ENCODE results near the gene ITGAD.
A peak's percentile ranks its signal among the peaks of the same experiment; 100 is the strongest.

The ITGAD gene

DNA sequence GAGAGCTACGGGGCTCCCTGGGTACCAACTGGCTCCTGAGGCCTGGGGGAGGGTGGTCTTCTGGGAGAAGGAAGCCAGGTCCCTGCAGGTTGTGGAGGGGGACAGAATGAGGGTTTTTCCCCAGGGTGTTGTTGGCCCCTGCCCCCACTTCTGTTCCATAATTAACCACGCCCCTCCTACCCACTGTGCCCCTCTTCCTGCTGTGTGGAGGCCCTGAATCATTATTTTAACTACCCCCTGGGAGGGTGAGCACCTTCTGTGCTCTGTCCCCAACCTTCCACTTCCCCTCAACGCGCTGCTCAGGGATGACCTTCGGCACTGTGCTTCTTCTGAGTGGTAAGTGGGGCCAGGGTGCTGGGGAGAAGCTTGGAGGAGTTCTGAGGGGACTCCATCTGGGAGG lies at the start of gene ITGAD:
TSS of gene ITGAD (plus strand) at position 280 of the 400 bp plus-strand sequence. CDS start at position 306, 26 bp downstream.
- DNase-seq = no peak
- in situ Hi-C loops (cut with HindIII; ENCODE audit: low pct_ligation_motif_present, low pct_unique_long_range_greater_than_20kb, low sequenced_read_pairs) = no loop called here

DNA sequence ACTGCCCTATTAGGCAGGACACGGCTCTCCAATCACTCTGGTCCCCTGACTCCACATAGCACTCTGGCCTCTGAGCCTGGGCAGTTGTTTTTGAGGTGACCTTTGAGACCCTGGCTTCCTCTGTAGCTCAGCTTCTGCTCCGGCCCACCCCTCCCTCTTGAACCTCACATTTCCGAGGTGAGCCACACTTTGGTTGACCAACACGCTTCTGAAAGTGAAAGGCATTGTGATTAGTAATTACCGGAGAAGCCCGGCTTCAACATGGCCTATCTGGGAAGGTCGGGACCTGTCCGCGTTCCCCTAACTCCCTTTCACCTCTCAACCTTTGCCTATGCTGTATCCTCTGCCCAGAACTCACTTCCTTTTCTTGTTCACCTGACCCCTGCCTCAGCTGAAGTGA lies 48.4 kb upstream of the ITGAD start:
- in situ Hi-C loops (cut with HindIII; ENCODE audit: low pct_ligation_motif_present, low pct_unique_long_range_greater_than_20kb, low sequenced_read_pairs) = no loop called here

DNA sequence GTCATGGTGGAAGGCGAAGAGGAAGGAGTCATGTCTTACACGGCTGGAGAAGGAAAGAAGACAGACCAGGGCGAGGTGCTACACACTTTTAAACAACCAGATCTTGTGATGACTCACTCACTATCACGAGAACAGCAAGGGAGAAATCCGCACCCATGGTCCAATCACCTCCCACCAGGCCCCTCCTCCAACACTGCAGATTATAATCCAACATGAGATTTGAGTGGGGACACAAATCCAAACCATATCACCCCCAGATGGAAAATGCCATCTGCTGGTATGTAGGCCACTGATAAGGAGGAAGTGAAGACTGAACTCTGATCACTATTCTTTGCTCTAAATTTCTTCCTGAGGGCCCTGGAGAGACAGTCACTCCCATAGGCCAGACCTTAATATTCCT lies 45.7 kb upstream of the ITGAD start:
- no peak for DNase-seq
- in situ Hi-C loops (cut with HindIII; ENCODE audit: low pct_ligation_motif_present, low pct_unique_long_range_greater_than_20kb, low sequenced_read_pairs) = no loop called here

More for the DNA sequence above, 48.4 kb upstream of the ITGAD start:
- no peak for DNase-seq

DNA sequence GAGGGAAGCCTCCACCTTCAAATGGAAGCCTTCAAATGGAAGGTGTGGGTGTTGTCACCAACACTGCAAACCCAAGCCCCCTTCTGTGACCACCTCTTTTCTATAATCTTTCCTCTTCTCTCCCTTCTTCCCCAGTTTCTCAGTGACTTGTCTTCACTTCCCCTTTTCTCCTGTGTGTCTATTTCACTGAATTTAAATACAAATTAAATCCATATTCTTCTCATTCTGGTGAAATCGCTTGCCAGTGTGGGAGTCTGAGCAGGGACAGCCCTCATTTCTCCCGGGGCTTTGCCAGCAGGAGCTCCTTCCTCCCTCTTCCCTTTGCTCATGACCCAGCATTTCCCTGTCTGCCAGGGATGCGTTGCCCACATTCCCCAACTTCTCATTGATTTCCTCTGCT lies 44.6 kb upstream of the ITGAD start:
- DNase-seq = no peak
- in situ Hi-C loops (cut with HindIII; ENCODE audit: low pct_ligation_motif_present, low pct_unique_long_range_greater_than_20kb, low sequenced_read_pairs) = no loop called here

DNA sequence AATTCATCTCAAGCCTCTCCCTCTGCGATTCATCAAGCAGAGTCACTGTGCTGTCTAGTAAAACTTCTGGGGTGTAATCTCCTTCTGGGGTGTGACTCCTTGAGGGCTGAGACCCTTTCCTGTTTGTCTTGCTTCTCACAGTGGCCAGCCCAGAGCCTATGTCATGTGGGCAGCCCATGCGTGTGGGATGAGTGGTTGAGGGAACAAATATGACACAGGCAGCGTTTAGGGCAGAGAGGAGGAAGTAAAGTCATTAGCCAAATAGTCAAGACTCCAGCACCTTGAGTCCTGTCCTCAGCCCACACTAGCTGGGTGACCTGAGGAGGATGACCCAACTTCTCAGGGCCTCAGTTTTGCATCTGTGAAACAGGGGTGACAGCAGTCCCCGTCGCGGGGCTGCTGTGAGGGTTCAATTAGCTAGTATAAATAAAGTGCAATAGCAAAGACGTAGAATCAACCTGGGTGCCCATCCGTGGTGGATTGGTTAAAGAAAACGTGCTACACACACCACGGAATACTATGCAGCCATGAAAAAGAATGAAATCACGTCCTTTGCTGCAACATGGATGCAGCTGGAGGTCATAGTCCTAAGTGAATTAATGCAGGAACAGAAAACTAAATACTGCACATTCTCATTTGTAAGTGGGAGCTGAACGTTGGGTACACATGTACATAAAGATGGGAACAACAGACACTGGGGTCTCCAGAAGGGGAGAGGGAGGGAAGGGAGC lies 42.7 kb upstream of the ITGAD start:
- DNase-seq = no peak
- in situ Hi-C loops (cut with HindIII; ENCODE audit: low pct_ligation_motif_present, low pct_unique_long_range_greater_than_20kb, low sequenced_read_pairs) = no loop called here

DNA sequence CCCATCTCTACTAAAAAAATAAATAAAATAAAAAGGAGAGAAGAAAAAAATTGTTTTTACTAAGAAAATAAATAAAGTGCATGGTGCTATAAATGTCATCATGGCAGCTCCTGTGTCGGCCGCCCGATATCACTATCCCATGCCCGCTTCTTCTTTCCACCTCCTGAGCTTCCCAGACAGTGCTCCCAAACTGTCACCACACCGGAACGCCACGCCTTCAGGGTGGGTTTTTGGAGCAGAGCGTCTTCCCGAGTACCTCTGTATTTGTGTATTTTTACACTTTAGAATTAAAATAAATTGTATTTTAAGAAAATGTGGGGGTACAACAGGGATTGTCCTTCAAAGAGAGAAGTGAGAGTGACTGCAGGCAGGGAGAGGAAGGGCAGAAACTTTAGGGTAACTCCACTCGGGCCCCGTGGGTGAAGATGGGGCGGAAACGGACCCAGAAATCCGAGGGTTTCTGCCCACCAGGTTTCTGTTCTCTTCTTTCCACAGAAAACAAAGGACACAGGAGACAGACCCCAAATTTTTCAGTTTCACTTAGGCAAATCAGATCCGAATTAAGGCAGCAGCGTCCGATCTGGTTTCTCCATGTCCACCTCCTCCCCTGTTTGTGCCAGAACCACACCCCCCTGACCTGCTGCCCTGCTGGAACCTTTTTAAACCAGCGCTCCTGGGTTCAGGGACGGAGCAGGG lies 41.7 kb upstream of the ITGAD start:
- DNase-seq = no peak
- in situ Hi-C loops (cut with HindIII; ENCODE audit: low pct_ligation_motif_present, low pct_unique_long_range_greater_than_20kb, low sequenced_read_pairs) = no loop called here

DNA sequence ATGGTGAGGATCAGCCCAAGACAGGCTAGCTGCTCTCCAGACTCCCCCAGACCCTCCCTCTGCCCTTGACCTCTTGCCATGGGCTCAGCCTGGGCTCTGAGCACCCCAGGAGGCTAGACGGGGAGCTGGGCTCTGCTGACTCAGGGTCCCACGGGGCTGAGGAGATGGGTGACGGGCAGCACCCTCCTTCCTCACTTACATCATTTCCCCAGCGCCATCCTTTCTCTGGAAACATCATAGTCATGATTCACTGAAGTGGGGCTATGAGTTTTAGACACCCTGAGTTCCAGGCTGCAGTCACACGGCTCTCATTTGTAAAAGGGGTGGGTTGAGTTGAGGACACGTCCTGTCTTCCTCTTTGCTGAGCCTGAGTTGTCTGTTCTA lies 41.2 kb upstream of the ITGAD start:
- in situ Hi-C loops (cut with HindIII; ENCODE audit: low pct_ligation_motif_present, low pct_unique_long_range_greater_than_20kb, low sequenced_read_pairs) = no loop called here
- no peak for DNase-seq

DNA sequence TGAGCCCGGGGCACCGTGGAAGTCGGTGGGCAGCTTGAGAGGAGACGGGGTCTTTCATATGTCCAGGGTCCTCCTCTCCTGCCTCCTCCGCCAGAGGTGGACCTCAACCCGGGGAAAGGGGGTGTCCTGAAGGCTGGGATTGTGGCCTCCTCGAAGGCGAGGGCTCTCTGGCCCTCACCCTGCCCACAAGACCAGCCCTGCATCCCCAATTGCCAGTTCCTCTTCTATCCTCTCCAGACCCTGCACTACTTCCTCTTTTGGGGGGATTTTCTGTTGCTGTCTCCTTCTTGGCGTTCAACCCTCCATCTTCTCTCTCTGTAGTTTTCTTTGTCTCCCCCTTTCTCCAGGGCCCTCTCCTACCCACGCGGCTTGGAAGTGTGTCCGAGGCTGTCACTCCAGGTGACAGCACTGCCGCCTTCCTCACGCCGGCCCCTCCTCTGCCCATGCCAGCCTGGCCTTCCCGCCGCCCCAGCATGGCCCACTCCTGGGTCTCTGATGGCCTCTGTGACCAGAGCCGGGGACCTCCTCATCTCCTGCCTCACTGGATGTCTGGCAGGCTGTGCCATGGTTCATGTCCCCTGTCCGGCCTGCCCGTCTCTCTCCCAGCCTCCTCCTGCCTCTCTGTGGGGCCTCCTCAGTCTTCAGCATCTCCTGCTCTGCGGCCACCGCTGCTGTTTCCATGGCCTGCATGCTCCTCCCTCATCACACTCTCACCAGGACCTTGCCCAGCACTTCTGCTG lies 40.6 kb upstream of the ITGAD start:
- no peak for DNase-seq
- in situ Hi-C loops (cut with HindIII; ENCODE audit: low pct_ligation_motif_present, low pct_unique_long_range_greater_than_20kb, low sequenced_read_pairs) = no loop called here

DNA sequence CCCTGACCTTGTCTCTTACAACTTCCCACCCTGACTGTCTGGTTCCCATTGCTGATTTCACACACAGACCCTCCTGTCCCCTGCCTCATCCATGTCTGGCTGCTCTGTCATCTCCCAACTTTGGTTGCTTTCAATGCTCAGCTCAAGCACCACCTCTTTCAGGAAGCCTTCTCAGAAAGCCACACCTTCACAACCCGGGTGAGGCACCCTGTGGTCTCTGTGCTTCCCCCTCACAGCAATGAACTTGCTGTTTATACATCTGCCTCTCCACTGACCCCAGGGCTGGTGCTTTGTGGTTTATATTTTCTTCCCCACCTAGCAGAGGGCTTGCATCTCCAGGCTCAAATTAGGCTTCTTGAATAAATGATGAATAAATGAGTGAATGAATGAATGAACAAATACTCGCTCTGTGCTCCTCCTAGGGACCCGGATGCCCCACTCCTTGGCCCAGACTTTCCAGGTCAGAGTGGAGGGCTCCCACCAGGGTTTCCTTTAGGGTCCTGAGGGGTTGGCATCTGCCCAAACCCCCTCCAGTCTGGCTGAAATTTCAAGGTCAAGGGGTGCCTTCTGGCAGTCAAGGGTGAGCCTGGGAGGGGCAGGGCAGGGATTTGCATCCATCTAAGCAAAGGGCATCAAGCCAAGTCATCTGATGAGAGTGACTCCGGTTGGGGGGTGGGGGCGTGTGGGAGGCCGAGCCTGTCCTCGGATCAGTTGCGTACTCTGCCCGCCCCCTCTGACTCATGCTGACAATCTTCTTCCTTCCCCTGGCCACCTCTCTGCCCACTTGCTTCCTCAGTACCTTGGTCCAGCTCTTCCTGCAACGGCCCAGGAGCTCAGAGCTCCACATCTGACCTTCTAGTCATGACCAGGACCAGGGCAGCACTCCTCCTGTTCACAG lies 38.5 kb upstream of the ITGAD start, which contains the start of gene ITGAX:
TSS of gene ITGAX (plus strand) at position 783 of the 898 bp plus-strand sequence. CDS start at position 862, 79 bp downstream.
- peak; percentile 30 for DNase-seq
- in situ Hi-C loops (cut with HindIII; ENCODE audit: low pct_ligation_motif_present, low pct_unique_long_range_greater_than_20kb, low sequenced_read_pairs) = no loop called here

DNA sequence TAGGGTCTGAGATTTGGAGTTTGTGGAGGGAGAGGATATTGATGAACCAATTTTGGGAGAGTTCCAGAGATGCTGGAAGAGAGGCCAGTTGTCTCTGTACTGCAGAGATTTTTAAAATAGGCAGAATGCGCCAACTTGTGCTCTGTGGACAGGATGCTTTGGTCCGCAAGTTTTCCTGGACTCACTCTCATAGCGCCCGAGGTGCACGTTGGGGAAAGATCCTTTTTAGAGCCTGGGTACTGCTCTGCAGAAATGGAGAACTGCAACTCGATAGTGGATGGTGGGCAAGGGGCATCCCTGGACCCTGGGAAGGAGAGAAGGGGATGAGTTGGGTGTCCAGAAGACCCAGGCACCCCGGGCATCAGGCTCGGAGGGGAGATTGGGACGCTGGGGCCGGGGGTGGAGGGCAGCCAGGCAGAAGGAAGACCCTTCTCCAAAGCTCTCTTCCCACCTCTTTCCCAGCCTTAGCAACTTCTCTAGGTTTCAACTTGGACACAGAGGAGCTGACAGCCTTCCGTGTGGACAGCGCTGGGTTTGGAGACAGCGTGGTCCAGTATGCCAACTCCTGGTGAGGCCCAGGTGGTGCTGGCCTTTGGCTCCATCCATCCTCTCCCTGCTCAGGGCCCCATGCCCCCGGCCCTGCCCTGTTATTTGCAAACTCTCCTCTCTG lies 37.6 kb upstream of the ITGAD start:
- in situ Hi-C loops (cut with HindIII; ENCODE audit: low pct_ligation_motif_present, low pct_unique_long_range_greater_than_20kb, low sequenced_read_pairs) = no loop called here
- no peak for DNase-seq

DNA sequence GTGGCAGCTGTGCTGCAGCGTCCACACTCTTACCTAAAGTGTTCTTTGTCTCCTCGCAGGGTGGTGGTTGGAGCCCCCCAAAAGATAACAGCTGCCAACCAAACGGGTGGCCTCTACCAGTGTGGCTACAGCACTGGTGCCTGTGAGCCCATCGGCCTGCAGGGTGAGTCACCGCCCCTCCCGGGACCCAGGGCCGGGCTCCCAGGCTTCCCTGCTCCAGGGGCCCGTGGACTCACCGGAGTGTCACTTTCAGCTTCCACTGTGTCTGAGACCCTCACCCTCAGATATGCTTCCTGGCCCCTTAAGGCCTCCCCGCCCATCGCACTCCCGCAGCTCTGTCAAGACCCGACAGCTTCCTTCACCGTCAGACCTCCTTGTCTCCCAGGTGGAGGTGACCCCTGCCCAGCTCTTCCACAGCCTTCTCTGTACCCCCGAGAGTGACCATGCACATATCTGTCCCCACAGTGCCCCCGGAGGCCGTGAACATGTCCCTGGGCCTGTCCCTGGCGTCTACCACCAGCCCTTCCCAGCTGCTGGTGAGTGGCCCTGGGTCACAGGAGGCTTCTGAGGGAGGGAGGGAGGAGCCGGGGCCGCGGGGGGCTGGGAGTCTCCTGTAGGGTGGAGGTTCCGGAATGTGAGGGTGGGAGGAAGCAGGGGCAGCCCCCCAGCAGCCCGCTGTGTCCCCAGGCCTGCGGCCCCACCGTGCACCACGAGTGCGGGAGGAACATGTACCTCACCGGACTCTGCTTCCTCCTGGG lies 36.4 kb upstream of the ITGAD start:
- no peak for DNase-seq

DNA sequence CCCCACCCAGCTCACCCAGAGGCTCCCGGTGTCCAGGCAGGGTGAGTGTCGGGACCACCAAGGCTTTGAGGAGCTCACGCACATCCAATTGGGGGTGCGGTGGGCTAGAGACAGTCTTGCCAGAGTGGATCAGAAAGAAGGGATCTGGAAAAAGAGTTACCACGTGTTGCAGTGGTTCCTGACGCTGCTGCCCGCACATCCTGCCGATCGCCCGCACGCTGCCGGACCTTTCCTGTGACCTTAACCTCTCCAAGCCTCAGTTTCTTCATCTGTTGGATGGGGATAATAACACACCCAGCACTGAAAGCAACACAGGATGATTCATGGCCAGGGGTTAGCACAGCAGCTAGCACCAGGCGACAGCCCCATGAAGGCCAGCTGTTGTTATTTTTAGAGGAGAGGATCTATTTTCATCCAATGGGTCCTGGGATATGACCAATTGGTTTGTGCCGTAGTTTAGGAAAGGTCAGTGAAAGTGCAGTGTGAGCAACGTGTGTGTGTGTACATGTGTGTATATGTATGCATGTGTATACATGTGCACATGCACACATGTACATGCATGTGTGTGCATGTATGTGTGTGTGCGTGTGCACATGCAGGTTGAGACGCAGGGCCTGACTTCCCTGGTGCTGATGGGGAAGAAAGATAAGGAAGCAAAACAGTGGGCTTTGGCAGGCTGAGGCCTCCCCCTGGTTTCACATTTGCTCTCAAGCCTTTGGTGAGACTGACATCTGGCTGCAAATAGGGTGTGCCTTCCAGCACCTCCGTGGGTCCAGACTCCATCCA lies 35.6 kb upstream of the ITGAD start:
- in situ Hi-C loops (cut with HindIII; ENCODE audit: low pct_ligation_motif_present, low pct_unique_long_range_greater_than_20kb, low sequenced_read_pairs) = no loop called here

More for the DNA sequence above, 36.4 kb upstream of the ITGAD start:
- in situ Hi-C loops (cut with HindIII; ENCODE audit: low pct_ligation_motif_present, low pct_unique_long_range_greater_than_20kb, low sequenced_read_pairs) = no loop called here

DNA sequence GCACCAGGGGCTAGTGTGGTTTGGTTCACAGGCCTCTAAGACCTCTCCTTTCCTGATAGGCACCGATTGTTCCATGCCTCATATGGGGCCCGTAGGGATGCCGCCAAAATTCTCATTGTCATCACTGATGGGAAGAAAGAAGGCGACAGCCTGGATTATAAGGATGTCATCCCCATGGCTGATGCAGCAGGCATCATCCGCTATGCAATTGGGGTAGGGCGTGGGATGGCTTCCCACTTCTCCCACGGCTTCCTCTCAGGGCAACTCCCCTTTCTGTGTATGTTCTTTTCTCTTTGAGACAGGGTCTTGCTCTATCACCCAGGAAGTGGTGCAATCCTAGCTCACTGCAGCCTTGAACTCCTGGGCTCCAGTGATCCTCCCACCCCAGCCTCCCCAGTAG lies 32.9 kb upstream of the ITGAD start:
- no peak for DNase-seq
- in situ Hi-C loops (cut with HindIII; ENCODE audit: low pct_ligation_motif_present, low pct_unique_long_range_greater_than_20kb, low sequenced_read_pairs) = no loop called here

More for the DNA sequence above, 35.6 kb upstream of the ITGAD start:
- DNase-seq = no peak

DNA sequence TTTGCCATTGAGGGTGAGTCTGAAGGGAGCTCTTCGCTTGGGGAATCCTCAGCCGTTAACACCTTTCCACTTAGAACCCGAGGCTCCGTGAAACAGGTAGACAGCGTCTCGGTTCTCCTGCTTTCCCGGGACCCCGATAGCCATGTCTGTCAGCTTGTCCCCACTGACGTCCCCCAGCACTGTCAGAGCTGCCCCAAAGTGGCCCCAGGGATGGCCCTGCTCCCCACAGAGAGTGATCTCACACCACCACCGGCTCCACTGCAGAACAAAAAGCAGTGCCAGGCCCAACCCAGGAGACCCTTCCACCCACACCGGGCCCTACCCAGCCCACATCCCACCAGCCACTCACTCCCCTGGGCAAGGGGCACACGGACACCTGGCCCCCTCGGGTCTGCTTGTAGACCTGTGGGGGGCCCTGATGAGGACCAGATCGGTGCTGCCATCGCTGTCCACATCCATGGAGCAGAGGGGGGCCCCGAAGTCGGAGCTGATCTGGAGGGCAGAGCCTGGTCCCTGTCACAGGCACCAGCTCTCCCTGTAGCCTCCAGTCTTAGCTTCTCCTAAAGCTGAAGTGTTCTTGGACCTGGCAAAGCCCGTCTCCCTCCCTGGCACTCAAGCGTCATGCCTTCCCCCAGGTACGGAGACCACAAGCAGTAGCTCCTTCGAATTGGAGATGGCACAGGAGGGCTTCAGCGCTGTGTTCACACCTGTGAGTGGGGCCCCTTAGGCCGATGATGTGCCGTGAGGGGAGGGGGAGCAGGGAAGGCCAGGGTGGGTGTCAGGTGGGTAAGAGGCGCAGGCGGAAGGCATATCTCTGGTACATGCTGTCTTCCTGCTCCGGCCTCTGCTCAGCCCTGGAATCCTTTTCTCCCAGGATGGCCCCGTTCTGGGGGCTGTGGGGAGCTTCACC lies 31.7 kb upstream of the ITGAD start:
- no peak for DNase-seq
- in situ Hi-C loops (cut with HindIII; ENCODE audit: low pct_ligation_motif_present, low pct_unique_long_range_greater_than_20kb, low sequenced_read_pairs) = no loop called here

DNA sequence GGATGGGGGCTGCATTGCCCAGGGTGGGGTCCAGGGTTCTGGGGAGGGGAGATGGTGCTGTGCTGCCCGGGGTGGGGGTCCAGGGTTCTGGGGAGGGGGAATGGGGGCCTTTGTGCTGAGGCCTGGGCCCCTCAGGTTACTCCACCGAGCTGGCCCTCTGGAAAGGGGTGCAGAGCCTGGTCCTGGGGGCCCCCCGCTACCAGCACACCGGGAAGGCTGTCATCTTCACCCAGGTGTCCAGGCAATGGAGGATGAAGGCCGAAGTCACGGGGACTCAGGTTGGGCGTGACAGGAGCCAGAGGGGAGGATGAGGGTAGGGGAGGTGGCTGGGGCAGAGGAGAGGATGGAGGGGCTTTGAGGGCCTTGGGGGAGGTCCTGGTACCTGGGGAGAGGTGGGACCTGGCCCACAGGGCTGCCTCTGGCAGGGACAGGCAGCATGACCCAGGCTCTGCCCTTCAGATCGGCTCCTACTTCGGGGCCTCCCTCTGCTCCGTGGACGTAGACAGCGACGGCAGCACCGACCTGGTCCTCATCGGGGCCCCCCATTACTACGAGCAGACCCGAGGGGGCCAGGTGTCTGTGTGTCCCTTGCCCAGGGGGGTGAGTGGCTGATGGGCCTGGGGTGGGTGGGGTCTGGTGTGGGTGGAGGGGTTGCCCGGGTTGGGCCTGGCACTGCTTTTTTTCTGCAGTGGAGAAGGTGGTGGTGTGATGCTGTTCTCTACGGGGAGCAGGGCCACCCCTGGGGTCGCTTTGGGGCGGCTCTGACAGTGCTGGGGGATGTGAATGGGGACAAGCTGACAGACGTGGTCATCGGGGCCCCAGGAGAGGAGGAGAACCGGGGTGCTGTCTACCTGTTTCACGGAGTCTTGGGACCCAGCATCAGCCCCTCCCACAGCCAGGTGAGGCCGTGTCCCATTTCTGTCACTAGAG lies 30.4 kb upstream of the ITGAD start:
- no peak for DNase-seq
- in situ Hi-C loops (cut with HindIII; ENCODE audit: low pct_ligation_motif_present, low pct_unique_long_range_greater_than_20kb, low sequenced_read_pairs) = no loop called here

Measured in ACHN (cell line).